Measurements from ENCODE around the gene GAB3.

GAB3 gene

GRCh38 chrX:154751203-154751668, 359 bp upstream of the GAB3 start:
- no peak overlapping the region for H3K4me3 ChIP-seq (ENCODE audit: low read depth, low read length)

GRCh38 chrX:154749856-154750255, 1.0 kb downstream of the GAB3 start:
- no peak overlapping the region for H3K4me3 ChIP-seq (ENCODE audit: low read depth, low read length)

- H3K4me3 ChIP-seq (ENCODE audit: low read depth, low read length), result no peak overlapping the region
These were observed 2.1 kb downstream of the GAB3 start for GRCh38 chrX:154748712-154749339.

GRCh38 chrX:154742613-154743012, 8.3 kb downstream of the GAB3 start:
- no peak overlapping the region for H3K4me3 ChIP-seq (ENCODE audit: low read depth, low read length)

GRCh38 chrX:154739952-154740465, 10.9 kb downstream of the GAB3 start:
- H3K4me3 ChIP-seq (ENCODE audit: low read depth, low read length), result no peak overlapping the region

- H3K4me3 ChIP-seq (ENCODE audit: low read depth, low read length), result no peak overlapping the region
These were observed 12.7 kb downstream of the GAB3 start for GRCh38 chrX:154738011-154738738.

GRCh38 chrX:154737136-154737535, 13.7 kb downstream of the GAB3 start:
- no peak overlapping the region for H3K4me3 ChIP-seq (ENCODE audit: low read depth, low read length)

GRCh38 chrX:154735695-154736393, 15.0 kb downstream of the GAB3 start:
- H3K4me3 ChIP-seq (ENCODE audit: low read depth, low read length), result no peak overlapping the region

- H3K4me3 ChIP-seq (ENCODE audit: low read depth, low read length), result no peak overlapping the region
These were observed 16.7 kb downstream of the GAB3 start for GRCh38 chrX:154734061-154734781.

- no peak overlapping the region for H3K4me3 ChIP-seq (ENCODE audit: low read depth, low read length)
These were observed 17.8 kb downstream of the GAB3 start for GRCh38 chrX:154733066-154733425.

- no peak overlapping the region for H3K4me3 ChIP-seq (ENCODE audit: low read depth, low read length)
These were observed 18.3 kb downstream of the GAB3 start for GRCh38 chrX:154732421-154733065.

GRCh38 chrX:154731881-154732280, 19.0 kb downstream of the GAB3 start:
- no peak overlapping the region for H3K4me3 ChIP-seq (ENCODE audit: low read depth, low read length)

- no peak overlapping the region for H3K4me3 ChIP-seq (ENCODE audit: low read depth, low read length)
These were observed 19.7 kb downstream of the GAB3 start for GRCh38 chrX:154731184-154731583.

GRCh38 chrX:154730253-154730891, 20.5 kb downstream of the GAB3 start:
- no peak overlapping the region for H3K4me3 ChIP-seq (ENCODE audit: low read depth, low read length)

GRCh38 chrX:154729439-154729838, 21.4 kb downstream of the GAB3 start:
- no peak overlapping the region for H3K4me3 ChIP-seq (ENCODE audit: low read depth, low read length)

- H3K4me3 ChIP-seq (ENCODE audit: low read depth, low read length), result no peak overlapping the region
These were observed 22.3 kb downstream of the GAB3 start for GRCh38 chrX:154728431-154729190.

GRCh38 chrX:154727871-154728270, 23.0 kb downstream of the GAB3 start:
- no peak overlapping the region for H3K4me3 ChIP-seq (ENCODE audit: low read depth, low read length)

- H3K4me3 ChIP-seq (ENCODE audit: low read depth, low read length), result no peak overlapping the region
These were observed 23.5 kb downstream of the GAB3 start for GRCh38 chrX:154727418-154727817.

GRCh38 chrX:154724993-154725756, 25.7 kb downstream of the GAB3 start:
- H3K4me3 ChIP-seq (ENCODE audit: low read depth, low read length), result no peak overlapping the region

Measured in iPS-11a (cell line).